T1000 (cell line): Measurements from ENCODE around the gene TYSND1.
"Not testable (repeated sequence)": the region's sequence is repeated elsewhere in the genome, so short reads cannot be mapped to it uniquely, and the experiment has no call there.

Source experiments
- DNase-seq: peaks from one replicate; lab custom pipeline; 2025; ENCODE audit warnings: mixed read lengths; lab: John Stamatoyannopoulos, UW

TYSND1 gene

DNA sequence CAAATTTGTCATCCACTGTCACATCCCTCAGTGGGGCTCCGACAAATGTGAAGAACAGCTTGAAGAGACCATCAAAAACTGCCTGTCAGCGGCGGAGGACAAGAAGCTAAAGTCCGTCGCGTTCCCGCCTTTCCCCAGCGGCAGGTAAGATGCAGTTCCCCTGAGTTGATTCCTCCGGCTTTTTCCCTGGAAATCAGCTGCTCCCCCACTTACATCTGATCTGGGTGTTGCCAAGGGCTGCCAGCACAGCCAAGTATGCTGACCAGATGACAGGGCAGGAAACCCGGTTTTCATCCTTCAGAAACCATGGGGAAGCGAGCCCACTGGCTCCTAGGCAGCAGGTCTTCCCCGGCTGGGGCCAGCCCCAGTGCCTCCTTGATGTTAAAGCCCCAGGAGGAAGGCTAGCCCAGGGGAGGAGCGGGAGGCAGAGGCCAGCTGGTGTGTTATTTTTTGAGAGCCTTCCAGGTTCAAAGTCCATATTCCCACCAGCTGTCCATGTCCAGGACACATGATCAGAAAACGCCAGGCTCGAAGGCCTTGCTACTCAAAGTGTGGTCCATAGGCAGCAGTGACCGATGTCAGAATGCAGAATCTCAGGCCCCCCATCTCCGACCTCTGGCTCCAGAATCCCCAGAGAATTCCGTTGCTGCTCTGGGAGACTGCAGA, 37.3 kb downstream of the TYSND1 start:
- no peak for DNase-seq

- DNase-seq = no peak
Observed at GRCh38 chr10:70106958-70107791, 39.3 kb downstream of the TYSND1 start.

DNA sequence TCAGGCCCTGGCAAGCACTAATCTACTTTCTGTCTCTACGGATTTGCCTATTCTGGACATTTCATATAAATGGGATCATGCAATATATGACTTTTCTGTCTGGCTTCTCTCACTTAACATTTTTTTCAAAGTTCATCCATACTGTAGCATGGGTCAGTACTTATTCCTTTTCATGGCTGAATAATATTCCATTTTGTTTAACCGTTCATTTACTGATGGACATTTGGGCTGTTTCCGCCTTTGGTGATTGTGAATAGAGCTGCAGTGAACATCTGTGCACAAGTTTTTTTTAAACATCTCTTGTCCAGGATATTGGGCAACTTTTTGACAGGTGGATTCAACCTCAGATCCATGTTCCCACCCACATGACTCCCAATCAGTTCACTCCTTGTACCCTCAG, 44.8 kb downstream of the TYSND1 start:
- no peak for DNase-seq

DNA sequence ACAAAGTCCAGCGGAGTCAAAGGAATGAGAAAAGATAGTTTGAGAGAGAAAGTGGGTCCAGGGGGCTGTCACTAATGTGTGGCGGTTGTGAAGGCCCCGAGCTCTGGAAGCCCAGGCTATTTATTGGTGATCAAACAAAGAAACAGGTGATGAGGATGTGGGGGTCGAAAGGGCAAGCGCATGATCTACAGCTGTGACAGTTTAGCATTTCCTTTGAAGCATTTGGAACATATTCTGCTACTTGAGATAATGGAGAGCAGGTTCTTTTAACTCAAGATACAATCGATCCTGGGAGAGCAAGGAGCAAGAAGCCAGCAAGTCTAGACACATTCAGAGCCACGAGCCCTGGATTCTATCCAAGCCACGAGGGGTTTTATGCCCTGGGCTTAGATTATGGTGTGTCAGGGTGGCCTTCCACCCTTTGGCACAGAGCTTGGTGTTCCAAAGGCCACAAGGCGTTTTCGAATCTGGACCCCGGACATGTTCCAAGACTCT, 45.4 kb downstream of the TYSND1 start:
- not testable (repeated sequence) for DNase-seq

- no peak for DNase-seq
Observed at GRCh38 chr10:70098271-70098670, 48.2 kb downstream of the TYSND1 start.

DNA sequence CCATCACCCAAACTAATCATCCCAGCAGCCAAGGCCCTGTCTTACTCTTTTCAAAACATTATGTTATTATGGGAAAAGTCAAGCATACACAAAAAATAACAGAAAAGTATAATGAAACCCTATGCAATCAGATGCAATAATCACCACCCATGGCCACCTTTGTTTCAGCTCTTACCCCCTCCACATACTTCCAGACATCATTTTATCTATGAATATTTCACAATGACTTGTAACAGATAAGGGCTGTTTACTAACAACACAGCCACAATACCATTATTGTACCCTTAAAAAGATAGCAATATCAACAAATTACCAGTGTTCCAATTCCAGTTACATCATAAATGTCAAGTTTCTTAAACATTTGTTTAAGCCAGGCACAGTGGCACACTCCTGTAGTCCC, 49.0 kb downstream of the TYSND1 start:
- no peak for DNase-seq

DNA sequence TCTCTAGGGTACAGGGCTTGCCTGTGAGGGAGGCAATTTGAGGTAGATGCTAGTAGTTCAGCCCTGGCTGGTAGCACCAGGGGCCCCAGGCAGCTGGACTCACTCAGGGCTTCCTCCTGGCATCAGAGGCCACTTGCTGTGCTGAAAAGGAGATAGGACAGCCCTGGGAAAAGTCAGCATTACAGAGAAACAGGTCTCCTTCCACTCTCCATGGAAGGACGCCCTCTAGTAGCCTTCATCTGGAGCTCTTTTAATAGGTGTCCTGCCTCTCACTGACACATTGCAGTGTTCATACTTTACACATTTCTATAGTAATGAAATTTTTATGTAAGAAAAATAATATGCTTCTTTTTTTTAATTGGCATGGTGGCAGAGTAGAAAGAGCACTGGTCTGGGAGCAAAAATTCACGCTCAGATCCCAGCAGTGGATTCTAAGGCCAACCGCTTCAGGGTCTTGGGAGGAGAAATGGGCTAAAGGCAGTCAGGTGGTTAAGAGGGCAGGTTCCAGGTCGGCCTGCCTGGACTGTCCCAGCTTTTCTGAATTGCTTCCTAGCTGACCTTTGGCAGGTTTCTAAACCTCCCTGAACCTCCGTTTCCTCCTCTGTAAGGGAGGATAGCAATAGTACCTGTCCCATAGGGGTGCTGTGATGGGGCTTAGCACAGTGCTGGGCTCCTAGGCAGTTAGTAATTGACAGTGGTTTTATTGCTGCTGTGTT, 49.6 kb downstream of the TYSND1 start:
- DNase-seq = no peak

GRCh38 chr10:70096016-70096704, 50.3 kb downstream of the TYSND1 start:
- DNase-seq = no peak

GRCh38 chr10:70094250-70094649, 52.2 kb downstream of the TYSND1 start:
- no peak for DNase-seq

DNA sequence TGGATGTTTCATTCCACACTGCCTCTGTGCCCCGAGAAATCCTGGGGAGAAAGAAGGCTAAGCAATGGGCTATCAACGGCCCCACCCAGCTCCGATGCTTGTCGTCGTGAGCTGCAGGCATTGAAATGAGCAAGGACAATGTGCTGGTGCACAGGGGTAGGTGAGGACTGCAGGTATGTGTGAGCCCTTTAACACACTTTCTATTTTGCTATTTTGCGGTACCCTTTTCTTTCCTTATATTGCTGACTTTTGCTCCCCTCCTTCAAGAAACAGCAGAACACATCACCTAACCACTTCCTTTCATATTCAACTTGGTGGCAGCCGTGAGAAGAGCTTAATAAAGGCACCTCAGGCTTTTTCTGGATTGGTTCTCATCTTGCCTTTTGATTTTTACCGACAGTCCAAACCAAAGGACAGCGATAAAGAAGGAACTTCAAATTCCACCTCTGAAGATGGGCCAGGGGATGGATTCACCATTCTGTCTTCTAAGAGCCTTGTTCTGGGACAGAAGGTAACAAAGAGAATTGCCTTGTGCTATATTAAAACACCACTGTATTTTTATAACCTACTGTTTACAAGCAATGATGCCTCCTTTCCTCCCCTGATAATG, 53.1 kb downstream of the TYSND1 start:
- DNase-seq = no peak

- no peak for DNase-seq
Observed at GRCh38 chr10:70092389-70092718, 54.1 kb downstream of the TYSND1 start.

GRCh38 chr10:70090951-70091350, 55.5 kb downstream of the TYSND1 start:
- DNase-seq = no peak

GRCh38 chr10:70090013-70090412, 56.5 kb downstream of the TYSND1 start:
- DNase-seq = no peak

DNA sequence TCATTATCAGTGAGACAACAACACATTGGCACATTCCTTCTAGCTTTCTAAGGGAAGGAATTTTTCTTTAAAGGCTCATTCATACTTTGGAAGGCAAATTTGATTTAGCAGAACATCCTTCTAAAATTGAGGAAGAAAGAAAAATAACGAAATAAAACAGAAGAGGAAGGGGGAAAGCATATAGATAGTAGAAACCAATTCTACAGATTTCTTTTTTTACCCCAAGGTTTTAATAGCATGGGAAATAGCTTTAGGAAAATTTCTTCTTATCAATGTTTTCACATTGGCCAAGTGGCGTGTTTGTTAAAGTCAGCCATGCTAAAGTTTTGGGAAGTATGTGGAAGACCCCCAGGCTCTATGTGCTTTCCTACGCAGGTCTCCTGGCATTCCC, 58.2 kb downstream of the TYSND1 start:
- no peak for DNase-seq
